Measurements from ENCODE around the gene TBC1D8. TPM values are rescaled to one million over a fixed set of nuclear protein-coding genes. Genes with fewer than 3 reads are reported as not detected.

The TBC1D8 gene
- total and polyA plus RNA-seq, 2 experiments from 2014 or later = 18.0 to 36.9 TPM

DNA sequence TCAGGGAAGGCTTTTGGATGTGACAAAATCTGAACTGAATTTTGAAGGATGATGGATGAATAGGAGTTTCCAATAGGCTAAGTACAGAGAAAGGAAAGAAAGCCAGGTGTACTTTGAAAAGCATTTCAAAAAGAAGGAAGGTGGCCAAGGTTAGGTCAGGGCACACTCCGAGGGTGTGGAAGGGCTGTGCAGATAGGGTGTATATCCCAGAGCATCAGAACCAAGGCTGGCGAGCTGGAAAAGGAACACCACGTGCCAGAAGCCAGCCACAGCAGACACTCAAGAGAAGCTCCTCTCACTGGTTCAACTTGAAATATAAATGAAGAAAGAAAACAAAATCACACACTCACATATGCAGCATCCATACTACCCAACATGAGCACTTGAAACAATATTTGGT lies 98.1 kb downstream of the TBC1D8 start (continued):
- TF ChIP-seq REST (IDR thresholded peaks at IDR 0.05; ENCODE audit: unreplicated experiment) (no peak), ZNF114 (CRISPR knock-in tag; IDR thresholded peaks at IDR 0.05) (no peak), ZNF331 (CRISPR knock-in tag; IDR thresholded peaks at IDR 0.05; ENCODE audit: low read depth) (no peak)

GRCh38 chr2:101052147-101052546 lies 99.0 kb downstream of the TBC1D8 start:
- no peak for ATAC-seq
- H3K4me2 ChIP-seq = no peak overlapping the region
- H3K9me3 Mint-ChIP-seq = no peaks in the 10 kb centered on the region
- no peaks in the 10 kb centered on the region for H3F3A ChIP-seq (replicated peaks; ENCODE audit: low read depth)
- peaks cover 9% of the 10 kb centered on the region; the same call in 1 of the 2 replicates for H3K4me1 ChIP-seq (ENCODE audit: insufficient read depth)
- H3K36me3 ChIP-seq (ENCODE audit: insufficient read depth) = peaks cover 7% of the 10 kb centered on the region; the same call in 1 of the 2 replicates
- no peak overlapping the region for H3K4me3 Mint-ChIP-seq
- no peaks in the 10 kb centered on the region for H3K27me3 ChIP-seq (ENCODE audit: insufficient read depth)
- H3K9me2 ChIP-seq (ENCODE audit: insufficient read depth) = no peaks in the 10 kb centered on the region
- no peak overlapping the region for H2AFZ ChIP-seq
- no peak overlapping the region for H3K4me3 ChIP-seq
- no peaks in the 10 kb centered on the region for H3K79me2 ChIP-seq (replicated peaks; ENCODE audit: insufficient read depth)
- no peak for DNase-seq (ENCODE audit: low spot score)
- peaks cover 24% of the 10 kb centered on the region for H3K4me1 Mint-ChIP-seq
- no peaks in the 10 kb centered on the region; the same call in none of the 2 replicates for H4K20me1 ChIP-seq (replicated peaks; ENCODE audit: insufficient read depth)
- peaks cover 5% of the 10 kb centered on the region for H3K27me3 Mint-ChIP-seq (ENCODE audit: insufficient read depth, low read depth, poor library complexity)
- TF ChIP-seq EZH2 (IDR thresholded peaks at IDR 0.05; ENCODE audit: low read depth, unreplicated experiment) (no peak), ZNF462 (CRISPR knock-in tag; IDR thresholded peaks at IDR 0.05) (no peak), CREB1 (CRISPR knock-in tag; IDR thresholded peaks at IDR 0.05; ENCODE audit: low read depth) (no peak), ETS1 (IDR thresholded peaks at IDR 0.05) (no peak), REST (IDR thresholded peaks at IDR 0.05; ENCODE audit: unreplicated experiment) (no peak), NANOG (IDR thresholded peaks at IDR 0.05; ENCODE audit: borderline replicate concordance) (no peak)
- H3K27ac ChIP-seq (ENCODE audit: low read depth) = no peak overlapping the region
- H3K36me3 Mint-ChIP-seq (ENCODE audit: low read depth) = peaks cover 69% of the 10 kb centered on the region
- H3K27ac Mint-ChIP-seq = no peak overlapping the region

All from GM23338 (cell line).